HCT116 (cell line): ENCODE data around the gene PCCB.

ENCODE experiments used
- ATF3 ChIP-seq: IDR thresholded peaks from 2 replicates; pipeline ENCODE4 v1.6.1; 2012
- CBX3 ChIP-seq: IDR thresholded peaks from 2 replicates; pipeline ENCODE4 v1.6.1; 2012; ENCODE audit warnings: low read depth
- CEBPB ChIP-seq: IDR thresholded peaks from 2 replicates; pipeline ENCODE4 v1.6.1; 2012; ENCODE audit warnings: low read depth
- CTCF ChIP-seq, 3 experiments: fragments of 200-600 bp in 1 of 3; sonication (generic) in 1 of 3; IDR thresholded peaks in 2 of 3; conservative IDR thresholded peaks in 1 of 3; 2 replicates each; pipeline ENCODE4 v1.5.1; 2012 to 2017; ENCODE audit warnings: low read depth in 2 of 3, low read length in 2 of 3, antibody characterized with exemption in 1 of 3, borderline replicate concordance in 1 of 3, control low read depth in 1 of 3, mild to moderate bottlenecking in 1 of 3, mixed read lengths in 1 of 3, mixed run types in 1 of 3, moderate library complexity in 1 of 3; ENCODE audit not compliant: insufficient read depth in 1 of 3
- EGR1 ChIP-seq: IDR thresholded peaks from 2 replicates; pipeline ENCODE4 v1.6.1; 2012; ENCODE audit warnings: low read depth
- EZH2 ChIP-seq: fragments of 200-600 bp; sonication (generic); IDR thresholded peaks from 2 replicates; pipeline ENCODE4 v1.6.1; 2017; ENCODE audit warnings: antibody characterized with exemption, mixed run types
- EZH2phosphoT487 ChIP-seq: fragments of 200-600 bp; IDR thresholded peaks from 2 replicates; pipeline ENCODE4 v1.6.1; 2018; ENCODE audit warnings: antibody characterized with exemption, borderline replicate concordance
- MAX ChIP-seq: IDR thresholded peaks from 2 replicates; pipeline ENCODE4 v1.6.1; 2012
- POLR2A ChIP-seq: IDR thresholded peaks from 2 replicates; pipeline ENCODE4 v1.7.0; 2011; ENCODE audit warnings: borderline replicate concordance; ENCODE audit not compliant: insufficient read depth, insufficient read length; ENCODE audit errors: extremely low read depth
- RAD21 ChIP-seq: IDR thresholded peaks from 2 replicates; pipeline ENCODE4 v1.6.1; 2012; ENCODE audit warnings: low read depth, mild to moderate bottlenecking
- REST ChIP-seq: IDR thresholded peaks from 2 replicates; pipeline ENCODE4 v1.6.1; 2012; ENCODE audit warnings: low read depth
- SP1 ChIP-seq: IDR thresholded peaks from 2 replicates; pipeline ENCODE4 v1.6.1; 2012; ENCODE audit warnings: low read depth
- YY1 ChIP-seq: IDR thresholded peaks from 2 replicates; pipeline ENCODE4 v1.6.1; 2011; ENCODE audit warnings: low read length, low read depth, moderate library complexity, mild to moderate bottlenecking; ENCODE audit not compliant: insufficient replicate concordance; ENCODE audit errors: extremely low read depth

GRCh38 chr3:136350557-136350956 lies 100.4 kb downstream of the PCCB start:
- TF ChIP-seq YY1 (no peak), CTCF (IDR thresholded peaks at IDR 0.05 in 2 of 3, conservative IDR thresholded peaks at IDR 0.05 in 1 of 3; ENCODE audit: borderline replicate concordance in 1 of 3, insufficient read depth in 1 of 3, low read depth in 2 of 3, low read length in 2 of 3) (no peak), CBX3 (no peak), MAX (no peak), ATF3 (no peak), POLR2A (no peak), CEBPB (no peak), EZH2phosphoT487 (no peak), SP1 (no peak), REST (no peak), EGR1 (no peak), EZH2 (no peak), RAD21 (no peak)
